Measurements from ENCODE around the gene SH3BP4. TPM values are rescaled to one million over a fixed set of nuclear protein-coding genes. Genes with fewer than 3 reads are reported as not detected.

Gene SH3BP4
- total and polyA plus RNA-seq, 10 of the 15 experiments (the other 5 are each of a cell fraction or from before 2014, with no cell fraction given), result 0.03 to 0.36 TPM; not detected in 8

- SMC1A ChIA-PET (ENCODE audit: uncharacterized antibody, unreplicated experiment), result no interaction called here
- Histone ChIP-seq H3K4me1 (ENCODE audit: control insufficient read depth, insufficient read depth, low read length) (no peaks in the 10 kb centered on the region), H3K36me3 (ENCODE audit: control insufficient read depth in 2 of 2, insufficient read depth in 2 of 2, low read length in 1 of 2) (no peaks in the 10 kb centered on the region), H4K20me1 (ENCODE audit: control insufficient read depth, insufficient read depth) (no peaks in the 10 kb centered on the region), H3K4me3 (no peak overlapping the region), H3K79me2 (ENCODE audit: control insufficient read depth, insufficient read depth, low read length) (no peaks in the 10 kb centered on the region), H3K27ac (ENCODE audit: control insufficient read depth, insufficient read depth) (no peak overlapping the region), H3K9me3 (replicated peaks; ENCODE audit: control insufficient read depth, insufficient read depth, low read length) (no peaks in the 10 kb centered on the region), H3K27me3 (replicated peaks in 1 of 2; ENCODE audit: control insufficient read depth in 2 of 2, insufficient read depth in 2 of 2, low read length in 1 of 2) (no peaks in the 10 kb centered on the region), H2AFZ (ENCODE audit: control insufficient read depth, low read depth, low read length) (no peak overlapping the region), H3K4me2 (ENCODE audit: control insufficient read depth, insufficient read depth) (no peak overlapping the region), H3K9ac (ENCODE audit: control insufficient read depth, insufficient read depth, low read length) (no peak overlapping the region)
- intact Hi-C loops (cut with micrococcal nuclease; ENCODE audit: unreplicated experiment), result no loop called here
- DNase-seq (ENCODE audit: low read depth, low spot score), result no peak
- CTCF ChIA-PET, result interaction anchor here (0.5 kb wide), 1 partner anchor 746 kb away, joined by 3 read pairs; no protein-coding TSS in a partner anchor
- 30% methylated on average over 20 of the region's 20 CpGs for WGBS (ENCODE audit: insufficient coverage, insufficient replicate concordance, low lambda C conversion rate, missing lambda C conversion rate)
- POLR2A ChIA-PET, result no interaction called here
- RAD21 ChIA-PET (ENCODE audit: unreplicated experiment), result no interaction called here
- FAIRE-seq, result no peak
- in situ Hi-C loops (cut with MboI), result no loop called here
- no peak for ATAC-seq
- no TSS peak for BruUV-seq (replicated peaks)
- TF ChIP-seq SMARCA5 (IDR thresholded peaks at IDR 0.05) (no peak), ATF2 (IDR thresholded peaks at IDR 0.05; ENCODE audit: low read length) (no peak), TARDBP (IDR thresholded peaks at IDR 0.05; ENCODE audit: borderline replicate concordance) (no peak), PML (IDR thresholded peaks at IDR 0.05; ENCODE audit: low read length) (no peak), POU2F2 (IDR thresholded peaks at IDR 0.05; ENCODE audit: borderline replicate concordance, low read depth, low read length) (no peak), PAX5 (IDR thresholded peaks at IDR 0.05; ENCODE audit: borderline replicate concordance, low read depth, low read length) (no peak), BRCA1 (IDR thresholded peaks at IDR 0.05; ENCODE audit: low read depth, low read length) (no peak), GATAD2B (conservative IDR thresholded peaks at IDR 0.05; ENCODE audit: low read depth) (no peak), JUND (IDR thresholded peaks at IDR 0.05; ENCODE audit: low read depth, low read length) (no peak), ATF3 (IDR thresholded peaks at IDR 0.05; ENCODE audit: borderline replicate concordance, extremely low read depth, low read depth, low read length) (no peak), BCL11A (IDR thresholded peaks at IDR 0.05; ENCODE audit: low read depth, low read length) (no peak), MXI1 (IDR thresholded peaks at IDR 0.05; ENCODE audit: low read depth, low read length) (no peak), MTA2 (IDR thresholded peaks at IDR 0.05; ENCODE audit: low read depth) (no peak), EP300 (IDR thresholded peaks at IDR 0.05; ENCODE audit: borderline replicate concordance in 1 of 2, control insufficient read depth in 1 of 2, low read depth in 2 of 2, low read length in 2 of 2) (no peak), ZBTB11 (CRISPR knock-in tag; IDR thresholded peaks at IDR 0.05) (no peak), PKNOX1 (IDR thresholded peaks at IDR 0.05) (no peak)
Observed at GRCh38 chr2:235000426-235001236, 48.8 kb downstream of the SH3BP4 start.

All from GM12878 (cell line).